Activated B cell treated with CpG ODN at 0.5 μM for 24 hours (primary cell): ENCODE measurements around the gene NFKBIZ. TPM values are rescaled to one million over a fixed set of nuclear protein-coding genes. Genes with fewer than 3 reads are reported as not detected.

Experiments
- ATAC-seq: fragments of 200-7000 bp; cut with Tn5 transposase; one replicate; pipeline ENCODE4 v1.10.0; 2021; ENCODE audit warnings: low read depth, mild to moderate bottlenecking, moderate library complexity
- CTCF ChIA-PET: fragments of 350-600 bp; sonication (Branson Sonifier 250); formaldehyde crosslinking; loops from one replicate; lab custom pipeline; 2021; ENCODE audit warnings: antibody characterized with exemption; lab: Charles Lee
- POLR2A ChIA-PET: fragments of 350-600 bp; sonication (Branson Sonifier 250); formaldehyde crosslinking; loops from one replicate; lab custom pipeline; 2021; ENCODE audit warnings: antibody characterized with exemption; lab: Charles Lee
- DNase-seq: peaks from one replicate; pipeline ENCODE4 v3.0.0; 2022
- H3K27ac Mint-ChIP-seq: one replicate; pipeline ENCODE4 v1.8.0; 2020; ENCODE audit warnings: mixed read lengths
- H3K27me3 Mint-ChIP-seq: one replicate; pipeline ENCODE4 v1.8.0; 2021; ENCODE audit warnings: mixed read lengths
- H3K36me3 Mint-ChIP-seq: one replicate; pipeline ENCODE4 v1.8.0; 2021; ENCODE audit warnings: low read depth, mixed read lengths
- H3K4me1 Mint-ChIP-seq: one replicate; pipeline ENCODE4 v1.8.0; 2021; ENCODE audit warnings: mixed read lengths
- H3K4me3 Mint-ChIP-seq: one replicate; pipeline ENCODE4 v1.8.0; 2020; ENCODE audit warnings: mild to moderate bottlenecking, mixed read lengths
- H3K9me3 Mint-ChIP-seq: one replicate; pipeline ENCODE4 v1.8.0; 2020; ENCODE audit warnings: mixed read lengths
- CTCF ChIP-seq: fragments of 200-600 bp; IDR thresholded peaks from one replicate; pipeline ENCODE4 v1.8.0; 2022; ENCODE audit warnings: antibody characterized with exemption, mild to moderate bottlenecking
- intact Hi-C: fragments of 100-400 bp; cut with micrococcal nuclease; formaldehyde crosslinking; loops from one replicate; pipeline ENCODE4 v1.15.1; 2024
- total RNA-seq: library from RNA; stranded (reverse); gene quantifications from 2 replicates; pipeline ENCODE4 v1.2.3, GENCODE V29; 2022

Gene NFKBIZ
- total RNA-seq, 1 donor from 2014 or later: 421 TPM

DNA sequence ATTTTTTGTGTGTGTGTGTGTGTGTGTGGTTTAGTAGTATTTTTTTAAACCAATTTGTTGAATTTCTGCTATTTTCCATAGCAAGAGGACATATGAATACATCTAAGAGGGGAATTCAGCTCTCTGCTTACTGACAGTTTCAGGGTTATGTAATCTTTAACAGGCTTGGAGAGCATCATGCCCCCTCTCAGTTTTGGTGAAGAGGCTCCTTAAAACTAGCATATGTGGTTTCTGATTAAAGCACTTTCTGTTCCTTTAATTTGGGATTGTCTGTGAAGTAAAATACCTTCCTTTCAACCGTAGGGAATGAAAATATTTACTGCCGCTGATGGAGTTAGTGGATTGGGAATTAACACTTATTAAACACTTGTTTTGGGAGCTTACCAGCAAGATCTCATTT lies 19.4 kb upstream of the NFKBIZ start:
- DNase-seq (no peak), ATAC-seq (no peak)
- peak overlapping the region; percentile 87 for H3K4me3 Mint-ChIP-seq
- peaks cover 68% of the 10 kb centered on the region for H3K36me3 Mint-ChIP-seq
- no peak for TF ChIP-seq CTCF
- intact Hi-C loops: loop anchor here (5.0 kb wide), 1 partner anchor 32 kb away; no protein-coding TSS in a partner anchor
- peak overlapping the region; percentile 98 for H3K27ac Mint-ChIP-seq
- H3K27me3 Mint-ChIP-seq: no peaks in the 10 kb centered on the region
- H3K4me1 Mint-ChIP-seq: peaks cover 84% of the 10 kb centered on the region
- no peaks in the 10 kb centered on the region for H3K9me3 Mint-ChIP-seq
- POLR2A ChIA-PET: interaction anchor here (0.5 to 6.4 kb wide), 21 partner anchors 10 to 395 kb away, joined by 3 to 197 read pairs (median 5); partner anchors contain the start of genes NFKBIZ and TRMT10C
- CTCF ChIA-PET: interaction anchor here (0.9 to 3.0 kb wide), 4 partner anchors 8 to 395 kb away, joined by 3 to 27 read pairs (median 5); no protein-coding TSS in a partner anchor

DNA sequence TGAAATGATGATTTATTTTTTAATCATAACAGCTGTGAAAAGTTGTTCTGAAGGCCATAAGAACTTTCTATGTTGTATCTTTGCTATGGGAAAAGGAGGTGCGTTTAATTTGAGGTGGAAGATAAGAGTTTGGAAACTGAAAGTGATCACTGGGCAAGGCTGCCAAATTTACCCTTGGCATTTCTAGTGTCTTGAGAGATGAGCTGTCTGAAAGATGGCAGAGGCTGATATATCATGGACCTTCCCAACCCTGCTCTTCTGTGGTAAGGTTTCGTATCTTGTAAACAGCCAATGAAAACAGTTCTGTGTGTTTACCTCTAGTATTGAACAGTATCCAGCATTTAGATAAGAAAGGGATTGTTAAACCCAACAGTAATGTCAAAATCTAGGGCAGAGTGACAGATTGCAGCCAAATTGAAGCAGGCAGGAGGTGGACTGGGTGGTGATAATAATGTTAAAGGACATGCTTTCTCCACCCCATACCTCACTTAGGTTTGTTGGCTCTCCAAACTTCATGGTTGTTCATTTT lies 15.8 kb upstream of the NFKBIZ start:
- POLR2A ChIA-PET: interaction anchor here (1.7 to 8.1 kb wide), 3 partner anchors 15 to 23 kb away, joined by 4 to 112 read pairs (median 6); partner anchors contain the start of gene NFKBIZ
- no peak for TF ChIP-seq CTCF
- Mint-ChIP-seq H3K4me1 (peaks cover 96% of the 10 kb centered on the region), H3K27ac (peak overlapping the region; percentile 50), H3K4me3 (peak overlapping the region; percentile 57), H3K27me3 (no peaks in the 10 kb centered on the region), H3K9me3 (no peaks in the 10 kb centered on the region), H3K36me3 (peaks cover 95% of the 10 kb centered on the region)
- no peak for ATAC-seq
- CTCF ChIA-PET: interaction anchor here (1.0 to 1.1 kb wide), 2 partner anchors 15 to 396 kb away, joined by 3 to 4 read pairs; no protein-coding TSS in a partner anchor
- intact Hi-C loops: no loop called here
- no peak for DNase-seq

GRCh38 chr3:101835676-101836075 lies 13.6 kb upstream of the NFKBIZ start:
- TF ChIP-seq CTCF: no peak
- Mint-ChIP-seq H3K27me3 (no peaks in the 10 kb centered on the region), H3K27ac (peak overlapping the region; percentile 50), H3K4me3 (peak overlapping the region; percentile 39), H3K4me1 (peaks cover 91% of the 10 kb centered on the region), H3K9me3 (no peaks in the 10 kb centered on the region), H3K36me3 (peaks cover 89% of the 10 kb centered on the region)
- CTCF ChIA-PET: interaction anchor here (0.9 to 2.3 kb wide), 3 partner anchors 10 to 393 kb away, joined by 3 to 9 read pairs (median 3); no protein-coding TSS in a partner anchor
- ATAC-seq: no peak
- POLR2A ChIA-PET: interaction anchor here (0.6 to 9.3 kb wide), 4 partner anchors 7 to 100 kb away, joined by 3 to 112 read pairs (median 56); partner anchors contain the start of gene NFKBIZ
- intact Hi-C loops: no loop called here
- no peak for DNase-seq

DNA sequence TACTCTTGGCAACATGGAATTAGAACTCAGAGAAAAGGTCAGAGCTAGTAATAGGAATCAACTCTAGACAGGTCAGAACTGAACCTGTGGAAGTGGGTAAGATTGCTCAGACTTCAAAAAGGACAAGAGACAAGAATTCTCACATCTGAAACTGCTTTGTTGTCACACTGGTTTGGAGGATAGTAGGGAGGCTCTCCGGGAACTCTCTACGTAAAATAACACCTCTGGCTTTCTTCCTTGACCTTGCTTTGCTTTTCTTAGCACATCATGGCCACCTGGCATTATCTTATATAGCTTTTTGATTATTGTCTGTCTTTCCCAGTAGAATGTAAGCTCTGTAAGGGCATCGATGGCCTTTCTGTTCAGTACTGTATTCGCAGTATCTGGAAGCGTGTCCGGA lies 13.2 kb upstream of the NFKBIZ start:
- H3K4me3 Mint-ChIP-seq: peak overlapping the region; percentile 39
- CTCF ChIA-PET: interaction anchor here (1.2 to 2.3 kb wide), 3 partner anchors 9 to 389 kb away, joined by 3 to 9 read pairs (median 5); no protein-coding TSS in a partner anchor

More for the DNA sequence above, 13.2 kb upstream of the NFKBIZ start:
- Mint-ChIP-seq H3K36me3 (peaks cover 89% of the 10 kb centered on the region), H3K27me3 (no peaks in the 10 kb centered on the region), H3K27ac (peak overlapping the region; percentile 50), H3K9me3 (no peaks in the 10 kb centered on the region), H3K4me1 (peaks cover 92% of the 10 kb centered on the region)
- intact Hi-C loops: no loop called here
- DNase-seq: no peak
- no peak for TF ChIP-seq CTCF
- ATAC-seq: no peak
- POLR2A ChIA-PET: interaction anchor here (1.6 to 9.3 kb wide), 4 partner anchors 8 to 16 kb away, joined by 8 to 112 read pairs (median 56); partner anchors contain the start of gene NFKBIZ
